WTC11 (cell line): ENCODE data around the gene TTC38. TPM values are rescaled to one million over a fixed set of nuclear protein-coding genes. Genes with fewer than 3 reads are reported as not detected.

Source experiments
- ATAC-seq: fragments of 200-7000 bp; cut with Tn5 transposase; 2 replicates; pipeline ENCODE4 v1.10.0; 2021; ENCODE audit warnings: mild to moderate bottlenecking, moderate library complexity
- CTCF ChIA-PET: fragments of 300-600 bp; sonication (Branson Sonifier 250); formaldehyde crosslinking; loops from one replicate; lab custom pipeline; 2021; ENCODE audit warnings: antibody characterized with exemption; lab: Charles Lee
- POLR2A ChIA-PET: fragments of 350-600 bp; sonication (Branson Sonifier 250); formaldehyde crosslinking; loops from one replicate; lab custom pipeline; 2021; ENCODE audit warnings: antibody characterized with exemption; lab: Charles Lee
- DNase-seq: peaks from one replicate; pipeline ENCODE4 v3.0.0; 2021; ENCODE audit warnings: low spot score
- H3K27ac Mint-ChIP-seq: 2 replicates; pipeline ENCODE4 v1.8.0; 2021; ENCODE audit warnings: mixed read lengths
- H3K27me3 Mint-ChIP-seq: 2 replicates; pipeline ENCODE4 v1.8.0; 2021; ENCODE audit warnings: low read depth, mild to moderate bottlenecking, moderate library complexity, mixed read lengths
- H3K36me3 Mint-ChIP-seq: 2 replicates; pipeline ENCODE4 v1.8.0; 2021; ENCODE audit warnings: mixed read lengths
- H3K4me1 Mint-ChIP-seq: 2 replicates; pipeline ENCODE4 v1.8.0; 2022; ENCODE audit warnings: mixed read lengths
- H3K4me3 Mint-ChIP-seq: 2 replicates; pipeline ENCODE4 v1.8.0; 2021; ENCODE audit warnings: mild to moderate bottlenecking, moderate library complexity, mixed read lengths
- H3K9me3 Mint-ChIP-seq: 2 replicates; pipeline ENCODE4 v1.8.0; 2021; ENCODE audit warnings: mixed read lengths
- CREB1 ChIP-seq: sonication (generic); formaldehyde crosslinking; IDR thresholded peaks from 2 replicates; pipeline ENCODE4 v1.8.0; 2023; ENCODE audit warnings: mild to moderate bottlenecking, missing genetic modification reagents
- GTF2I ChIP-seq: fragments of 250-450 bp; sonication (Bioruptor Pico); conservative IDR thresholded peaks from 2 replicates; pipeline ENCODE4 v1.4.0; 2021; ENCODE audit warnings: mild to moderate bottlenecking
- HMGA2 ChIP-seq: fragments of 250-450 bp; sonication (Bioruptor Pico); IDR thresholded peaks from 2 replicates; pipeline ENCODE4 v1.4.0; 2021; ENCODE audit warnings: mild to moderate bottlenecking, moderate library complexity
- JAZF1 ChIP-seq: fragments of 250-450 bp; sonication (Bioruptor Pico); IDR thresholded peaks from 2 replicates; pipeline ENCODE4 v1.9.0; 2021; ENCODE audit warnings: moderate library complexity, mild to moderate bottlenecking, inconsistent platforms
- NFATC4 ChIP-seq: fragments of 250-450 bp; sonication (Bioruptor Pico); IDR thresholded peaks from 2 replicates; pipeline ENCODE4 v1.9.0; 2021; ENCODE audit warnings: mild to moderate bottlenecking
- NFE2L1 ChIP-seq: sonication (generic); formaldehyde crosslinking; IDR thresholded peaks from 2 replicates; pipeline ENCODE4 v1.8.1; 2023; ENCODE audit warnings: missing genetic modification reagents
- NR1H2 ChIP-seq: sonication (generic); formaldehyde crosslinking; IDR thresholded peaks from 2 replicates; pipeline ENCODE4 v1.9.0; 2021; ENCODE audit warnings: mild to moderate bottlenecking, moderate library complexity, missing genetic modification reagents
- PRRX2 ChIP-seq: fragments of 250-450 bp; sonication (Bioruptor Pico); IDR thresholded peaks from 2 replicates; pipeline ENCODE4 v1.8.0; 2021; ENCODE audit warnings: mild to moderate bottlenecking
- RELA ChIP-seq: sonication (generic); formaldehyde crosslinking; IDR thresholded peaks from 2 replicates; pipeline ENCODE4 v1.8.1; 2022; ENCODE audit warnings: missing genetic modification reagents, mild to moderate bottlenecking, borderline replicate concordance
- SOX15 ChIP-seq: fragments of 250-450 bp; sonication (Bioruptor Pico); IDR thresholded peaks from 2 replicates; pipeline ENCODE4 v1.9.0; 2021; ENCODE audit warnings: mild to moderate bottlenecking
- SP1 ChIP-seq: sonication (generic); formaldehyde crosslinking; conservative IDR thresholded peaks from 2 replicates; pipeline ENCODE4 v1.8.1; 2022; ENCODE audit warnings: missing genetic modification reagents
- TEAD1 ChIP-seq: sonication (generic); formaldehyde crosslinking; IDR thresholded peaks from 2 replicates; pipeline ENCODE4 v1.8.0; 2022; ENCODE audit warnings: mild to moderate bottlenecking, missing genetic modification reagents
- TEAD4 ChIP-seq: sonication (generic); formaldehyde crosslinking; IDR thresholded peaks from 2 replicates; pipeline ENCODE4 v1.8.0; 2022; ENCODE audit warnings: mild to moderate bottlenecking, missing genetic modification reagents
- ZNF138 ChIP-seq: sonication (generic); formaldehyde crosslinking; conservative IDR thresholded peaks from 2 replicates; pipeline ENCODE4 v1.8.1; 2022; ENCODE audit warnings: mild to moderate bottlenecking, moderate library complexity, missing genetic modification reagents
- ZNF263 ChIP-seq: sonication (generic); formaldehyde crosslinking; IDR thresholded peaks from 2 replicates; pipeline ENCODE4 v1.8.1; 2022; ENCODE audit warnings: low read depth, mild to moderate bottlenecking, moderate library complexity, missing genetic modification reagents
- ZNF317 ChIP-seq: sonication (generic); formaldehyde crosslinking; IDR thresholded peaks from 2 replicates; pipeline ENCODE4 v1.8.1; 2023; ENCODE audit warnings: low read depth, mild to moderate bottlenecking, moderate library complexity, missing genetic modification reagents, borderline replicate concordance
- ZNF416 ChIP-seq: fragments of 250-450 bp; sonication (Bioruptor Pico); IDR thresholded peaks from 2 replicates; pipeline ENCODE4 v1.9.0; 2021; ENCODE audit warnings: mild to moderate bottlenecking, inconsistent platforms
- total RNA-seq: library from RNA; stranded (reverse); gene quantifications from 3 replicates; pipeline ENCODE4 v1.2.3, GENCODE V29; 2021
- TF ChIP-seq, protein P1 (sequence below): fragments of 250-450 bp; sonication (Bioruptor Pico); IDR thresholded peaks from 2 replicates; pipeline ENCODE4 v2.1.2; 2022; ENCODE audit warnings: mild to moderate bottlenecking, moderate library complexity
- TF ChIP-seq, protein P2 (sequence below): sonication (generic); formaldehyde crosslinking; conservative IDR thresholded peaks from 2 replicates; pipeline ENCODE4 v1.8.1; 2023; ENCODE audit warnings: mild to moderate bottlenecking, low read depth, missing genetic modification reagents, moderate library complexity
- TF ChIP-seq, protein P3 (sequence below): sonication (generic); formaldehyde crosslinking; IDR thresholded peaks from 2 replicates; pipeline ENCODE4 v1.8.0; 2023; ENCODE audit warnings: missing genetic modification reagents
- TF ChIP-seq, protein P4 (sequence below): sonication (generic); formaldehyde crosslinking; IDR thresholded peaks from 2 replicates; pipeline ENCODE4 v1.8.0; 2023; ENCODE audit warnings: mild to moderate bottlenecking, missing genetic modification reagents
- TF ChIP-seq, protein P5 (sequence below): sonication (generic); formaldehyde crosslinking; IDR thresholded peaks from 2 replicates; pipeline ENCODE4 v1.8.1; 2023; ENCODE audit warnings: mild to moderate bottlenecking, missing genetic modification reagents, moderate library complexity
- TF ChIP-seq, protein P6 (sequence below): sonication (generic); formaldehyde crosslinking; IDR thresholded peaks from 2 replicates; pipeline ENCODE4 v1.8.1; 2023; ENCODE audit warnings: mild to moderate bottlenecking, moderate library complexity, missing genetic modification reagents

The TTC38 gene
- total RNA-seq, 1 experiment from 2014 or later, result 20.7 TPM

DNA sequence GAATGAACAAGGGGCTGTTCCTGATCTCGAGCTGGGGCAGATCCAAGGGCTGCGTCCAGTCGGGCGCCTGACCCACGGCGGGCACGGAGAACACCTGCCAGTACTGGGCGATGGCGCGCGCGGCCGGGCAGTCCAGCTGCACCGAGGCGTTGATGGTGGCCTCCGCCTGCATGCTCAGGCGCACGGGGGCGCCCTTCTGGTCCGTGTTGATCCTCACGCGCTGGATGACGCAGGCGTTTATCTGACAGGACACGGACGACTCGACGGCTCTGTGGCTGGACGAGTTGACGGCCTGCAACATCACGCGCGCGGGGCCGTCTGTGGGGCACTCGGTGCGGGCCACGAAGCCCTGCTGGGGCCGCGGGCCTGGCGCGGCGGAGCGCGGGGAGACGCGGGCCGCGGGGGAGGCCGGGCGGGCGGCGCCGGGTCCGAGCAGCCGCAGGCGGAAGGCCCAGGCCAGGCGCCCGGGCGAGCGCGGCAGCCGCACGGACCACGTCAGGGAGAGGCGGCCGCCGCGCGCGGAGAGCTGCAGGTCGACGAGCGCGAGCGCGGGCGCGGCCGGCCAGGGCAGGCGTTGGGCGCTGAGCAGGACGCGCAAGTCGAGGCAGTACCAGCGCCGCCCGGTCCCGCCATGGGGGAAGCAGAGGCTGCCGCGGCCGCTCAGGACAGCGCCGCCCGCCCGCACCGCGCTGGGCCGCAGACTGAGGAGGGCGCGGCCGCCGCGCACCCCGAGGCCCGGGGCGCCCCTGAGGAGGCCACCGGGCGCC is 5.2 kb upstream of the TTC38 start:
- ChIA-PET CTCF (interaction anchor here (1.0 to 2.8 kb wide), 6 partner anchors 13 to 140 kb away, joined by 3 to 25 read pairs (median 4); partner anchors contain the start of gene CDPF1), POLR2A (interaction anchor here (1.3 to 1.5 kb wide), 2 partner anchors 13 to 24 kb away, joined by 3 to 4 read pairs; partner anchors contain the start of gene CDPF1)
- Mint-ChIP-seq H3K4me3 (peak overlapping the region; percentile 53), H3K4me1 (peaks cover 4% of the 10 kb centered on the region; the same call in 1 of the 2 replicates), H3K27ac (no peak overlapping the region), H3K9me3 (peaks cover 35% of the 10 kb centered on the region), H3K27me3 (peaks cover 96% of the 10 kb centered on the region), H3K36me3 (peaks cover 32% of the 10 kb centered on the region)
- ATAC-seq, result peak; percentile 83
- DNase-seq, result peak; percentile 80
- TF ChIP-seq, protein P1, sequence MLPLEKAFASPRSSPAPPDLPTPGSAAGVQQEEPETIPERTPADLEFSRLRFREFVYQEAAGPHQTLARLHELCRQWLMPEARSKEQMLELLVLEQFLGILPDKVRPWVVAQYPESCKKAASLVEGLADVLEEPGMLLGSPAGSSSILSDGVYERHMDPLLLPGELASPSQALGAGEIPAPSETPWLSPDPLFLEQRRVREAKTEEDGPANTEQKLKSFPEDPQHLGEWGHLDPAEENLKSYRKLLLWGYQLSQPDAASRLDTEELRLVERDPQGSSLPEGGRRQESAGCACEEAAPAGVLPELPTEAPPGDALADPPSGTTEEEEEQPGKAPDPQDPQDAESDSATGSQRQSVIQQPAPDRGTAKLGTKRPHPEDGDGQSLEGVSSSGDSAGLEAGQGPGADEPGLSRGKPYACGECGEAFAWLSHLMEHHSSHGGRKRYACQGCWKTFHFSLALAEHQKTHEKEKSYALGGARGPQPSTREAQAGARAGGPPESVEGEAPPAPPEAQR (CRISPR knock-in tag), result 0 out of 2 replicates have a peak, but pooled peaks have one; percentile 26
- TF ChIP-seq, protein P2, sequence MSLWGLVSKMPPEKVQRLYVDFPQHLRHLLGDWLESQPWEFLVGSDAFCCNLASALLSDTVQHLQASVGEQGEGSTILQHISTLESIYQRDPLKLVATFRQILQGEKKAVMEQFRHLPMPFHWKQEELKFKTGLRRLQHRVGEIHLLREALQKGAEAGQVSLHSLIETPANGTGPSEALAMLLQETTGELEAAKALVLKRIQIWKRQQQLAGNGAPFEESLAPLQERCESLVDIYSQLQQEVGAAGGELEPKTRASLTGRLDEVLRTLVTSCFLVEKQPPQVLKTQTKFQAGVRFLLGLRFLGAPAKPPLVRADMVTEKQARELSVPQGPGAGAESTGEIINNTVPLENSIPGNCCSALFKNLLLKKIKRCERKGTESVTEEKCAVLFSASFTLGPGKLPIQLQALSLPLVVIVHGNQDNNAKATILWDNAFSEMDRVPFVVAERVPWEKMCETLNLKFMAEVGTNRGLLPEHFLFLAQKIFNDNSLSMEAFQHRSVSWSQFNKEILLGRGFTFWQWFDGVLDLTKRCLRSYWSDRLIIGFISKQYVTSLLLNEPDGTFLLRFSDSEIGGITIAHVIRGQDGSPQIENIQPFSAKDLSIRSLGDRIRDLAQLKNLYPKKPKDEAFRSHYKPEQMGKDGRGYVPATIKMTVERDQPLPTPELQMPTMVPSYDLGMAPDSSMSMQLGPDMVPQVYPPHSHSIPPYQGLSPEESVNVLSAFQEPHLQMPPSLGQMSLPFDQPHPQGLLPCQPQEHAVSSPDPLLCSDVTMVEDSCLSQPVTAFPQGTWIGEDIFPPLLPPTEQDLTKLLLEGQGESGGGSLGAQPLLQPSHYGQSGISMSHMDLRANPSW, result no peak
- TF ChIP-seq HMGA2 (CRISPR knock-in tag) (no peak), NFE2L1 (CRISPR knock-in tag) (peak; percentile 97), ZNF138 (peak; percentile 76), SP1 (CRISPR knock-in tag) (peak; percentile 44; the same call in 1 of the 2 replicates), ZNF263 (CRISPR knock-in tag) (peak; percentile 63), GTF2I (CRISPR knock-in tag) (no peak), ZNF416 (CRISPR knock-in tag) (no peak), SOX15 (CRISPR knock-in tag) (no peak), JAZF1 (CRISPR knock-in tag) (no peak), NR1H2 (no peak), NFATC4 (CRISPR knock-in tag) (no peak), ZNF317 (CRISPR knock-in tag) (peak; percentile 69; the same call in 1 of the 2 replicates), CREB1 (CRISPR knock-in tag) (peak; percentile 90), RELA (CRISPR knock-in tag) (peak; percentile 80; the same call in 1 of the 2 replicates), PRRX2 (CRISPR knock-in tag) (no peak), TEAD1 (peak; percentile 95), TEAD4 (CRISPR knock-in tag) (peak; percentile 90; the same call in 1 of the 2 replicates)
- TF ChIP-seq, protein P3, sequence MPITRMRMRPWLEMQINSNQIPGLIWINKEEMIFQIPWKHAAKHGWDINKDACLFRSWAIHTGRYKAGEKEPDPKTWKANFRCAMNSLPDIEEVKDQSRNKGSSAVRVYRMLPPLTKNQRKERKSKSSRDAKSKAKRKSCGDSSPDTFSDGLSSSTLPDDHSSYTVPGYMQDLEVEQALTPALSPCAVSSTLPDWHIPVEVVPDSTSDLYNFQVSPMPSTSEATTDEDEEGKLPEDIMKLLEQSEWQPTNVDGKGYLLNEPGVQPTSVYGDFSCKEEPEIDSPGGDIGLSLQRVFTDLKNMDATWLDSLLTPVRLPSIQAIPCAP (CRISPR knock-in tag), result peak; percentile 88; the same call in 1 of the 2 replicates
- TF ChIP-seq, protein P4, sequence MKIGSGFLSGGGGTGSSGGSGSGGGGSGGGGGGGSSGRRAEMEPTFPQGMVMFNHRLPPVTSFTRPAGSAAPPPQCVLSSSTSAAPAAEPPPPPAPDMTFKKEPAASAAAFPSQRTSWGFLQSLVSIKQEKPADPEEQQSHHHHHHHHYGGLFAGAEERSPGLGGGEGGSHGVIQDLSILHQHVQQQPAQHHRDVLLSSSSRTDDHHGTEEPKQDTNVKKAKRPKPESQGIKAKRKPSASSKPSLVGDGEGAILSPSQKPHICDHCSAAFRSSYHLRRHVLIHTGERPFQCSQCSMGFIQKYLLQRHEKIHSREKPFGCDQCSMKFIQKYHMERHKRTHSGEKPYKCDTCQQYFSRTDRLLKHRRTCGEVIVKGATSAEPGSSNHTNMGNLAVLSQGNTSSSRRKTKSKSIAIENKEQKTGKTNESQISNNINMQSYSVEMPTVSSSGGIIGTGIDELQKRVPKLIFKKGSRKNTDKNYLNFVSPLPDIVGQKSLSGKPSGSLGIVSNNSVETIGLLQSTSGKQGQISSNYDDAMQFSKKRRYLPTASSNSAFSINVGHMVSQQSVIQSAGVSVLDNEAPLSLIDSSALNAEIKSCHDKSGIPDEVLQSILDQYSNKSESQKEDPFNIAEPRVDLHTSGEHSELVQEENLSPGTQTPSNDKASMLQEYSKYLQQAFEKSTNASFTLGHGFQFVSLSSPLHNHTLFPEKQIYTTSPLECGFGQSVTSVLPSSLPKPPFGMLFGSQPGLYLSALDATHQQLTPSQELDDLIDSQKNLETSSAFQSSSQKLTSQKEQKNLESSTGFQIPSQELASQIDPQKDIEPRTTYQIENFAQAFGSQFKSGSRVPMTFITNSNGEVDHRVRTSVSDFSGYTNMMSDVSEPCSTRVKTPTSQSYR, result peak; percentile 92
- TF ChIP-seq, protein P5, sequence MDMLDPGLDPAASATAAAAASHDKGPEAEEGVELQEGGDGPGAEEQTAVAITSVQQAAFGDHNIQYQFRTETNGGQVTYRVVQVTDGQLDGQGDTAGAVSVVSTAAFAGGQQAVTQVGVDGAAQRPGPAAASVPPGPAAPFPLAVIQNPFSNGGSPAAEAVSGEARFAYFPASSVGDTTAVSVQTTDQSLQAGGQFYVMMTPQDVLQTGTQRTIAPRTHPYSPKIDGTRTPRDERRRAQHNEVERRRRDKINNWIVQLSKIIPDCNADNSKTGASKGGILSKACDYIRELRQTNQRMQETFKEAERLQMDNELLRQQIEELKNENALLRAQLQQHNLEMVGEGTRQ (CRISPR knock-in tag), result no peak
- TF ChIP-seq, protein P6, sequence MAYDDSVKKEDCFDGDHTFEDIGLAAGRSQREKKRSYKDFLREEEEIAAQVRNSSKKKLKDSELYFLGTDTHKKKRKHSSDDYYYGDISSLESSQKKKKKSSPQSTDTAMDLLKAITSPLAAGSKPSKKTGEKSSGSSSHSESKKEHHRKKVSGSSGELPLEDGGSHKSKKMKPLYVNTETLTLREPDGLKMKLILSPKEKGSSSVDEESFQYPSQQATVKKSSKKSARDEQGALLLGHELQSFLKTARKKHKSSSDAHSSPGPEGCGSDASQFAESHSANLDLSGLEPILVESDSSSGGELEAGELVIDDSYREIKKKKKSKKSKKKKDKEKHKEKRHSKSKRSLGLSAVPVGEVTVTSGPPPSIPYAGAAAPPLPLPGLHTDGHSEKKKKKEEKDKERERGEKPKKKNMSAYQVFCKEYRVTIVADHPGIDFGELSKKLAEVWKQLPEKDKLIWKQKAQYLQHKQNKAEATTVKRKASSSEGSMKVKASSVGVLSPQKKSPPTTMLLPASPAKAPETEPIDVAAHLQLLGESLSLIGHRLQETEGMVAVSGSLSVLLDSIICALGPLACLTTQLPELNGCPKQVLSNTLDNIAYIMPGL (CRISPR knock-in tag), result peak; percentile 92
